ENCODE measurements around the gene KIAA0040.

KIAA0040 gene

DNA sequence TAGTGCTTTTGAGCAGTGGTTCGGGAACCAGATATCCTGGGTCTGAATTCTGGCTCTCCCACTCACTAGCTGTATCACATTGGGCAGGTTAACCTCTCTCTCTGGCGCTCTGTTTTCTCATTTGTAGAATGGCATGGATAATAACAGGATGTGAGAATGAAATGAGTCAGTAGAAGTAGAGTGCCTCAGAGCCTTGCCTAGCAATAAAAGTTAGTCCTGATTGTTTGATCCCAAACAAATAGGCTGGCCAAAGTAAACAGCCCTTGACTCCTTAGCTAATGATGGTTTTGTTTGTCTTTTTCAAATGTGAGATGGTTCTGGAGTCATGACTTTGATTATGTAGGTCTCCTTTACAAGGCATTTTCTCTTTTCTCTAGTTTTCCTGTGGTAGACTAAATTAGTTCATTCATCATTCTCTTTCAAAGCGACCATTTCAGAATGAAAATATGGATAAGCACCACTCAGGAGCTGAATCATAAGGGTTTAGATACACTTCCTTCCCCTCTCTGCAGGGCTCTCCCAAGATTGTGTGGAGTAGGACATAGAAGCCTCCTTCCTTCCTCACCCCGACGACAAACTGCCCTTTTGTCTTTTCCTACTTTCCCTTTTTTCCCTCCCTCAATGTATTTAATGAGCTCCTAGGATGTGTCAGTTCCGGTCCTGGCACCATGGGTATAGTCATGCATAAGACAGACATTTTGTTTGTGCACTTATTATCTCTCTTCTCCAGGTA lies 23.1 kb downstream of the KIAA0040 start:
- no peak for DNase-seq

DNA sequence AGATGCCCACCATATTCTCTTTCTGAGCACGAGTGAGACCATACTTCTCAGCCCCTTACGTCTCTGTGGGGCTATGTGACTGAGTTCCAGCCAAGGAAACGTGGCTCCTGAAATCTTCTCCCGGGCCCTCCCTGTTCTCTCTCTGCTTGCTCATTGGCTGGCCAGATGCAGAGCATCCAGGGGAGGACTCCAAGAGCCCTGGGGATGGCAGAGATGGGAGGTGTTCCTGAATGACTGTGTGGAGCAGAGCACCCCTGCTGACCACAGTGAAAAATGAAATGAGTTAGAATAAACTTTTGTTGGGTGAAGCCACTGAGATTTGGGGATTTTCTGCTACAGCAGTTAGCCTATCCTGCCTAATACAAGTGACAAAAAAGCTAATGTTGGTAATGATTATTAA lies 23.8 kb downstream of the KIAA0040 start:
- DNase-seq: no peak

DNA sequence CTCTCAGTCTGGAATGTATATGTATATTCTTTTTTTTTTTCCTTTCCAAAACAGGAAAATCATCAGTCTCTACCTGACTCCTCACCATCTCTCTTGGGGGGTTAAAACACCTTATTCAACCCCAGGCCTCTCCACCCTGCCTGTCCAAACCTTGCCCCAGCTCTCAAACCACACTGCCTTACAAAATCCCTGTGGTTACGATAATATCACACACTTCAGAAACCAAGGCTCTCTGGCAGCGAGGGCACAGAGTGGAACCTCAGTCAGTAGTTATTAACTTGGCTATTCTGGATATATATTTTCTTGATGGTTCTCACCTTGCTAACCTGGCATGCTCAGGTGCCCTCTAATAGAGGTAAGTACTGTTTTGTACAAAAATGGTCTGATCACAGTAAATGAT lies 24.7 kb downstream of the KIAA0040 start:
- DNase-seq: no peak

DNA sequence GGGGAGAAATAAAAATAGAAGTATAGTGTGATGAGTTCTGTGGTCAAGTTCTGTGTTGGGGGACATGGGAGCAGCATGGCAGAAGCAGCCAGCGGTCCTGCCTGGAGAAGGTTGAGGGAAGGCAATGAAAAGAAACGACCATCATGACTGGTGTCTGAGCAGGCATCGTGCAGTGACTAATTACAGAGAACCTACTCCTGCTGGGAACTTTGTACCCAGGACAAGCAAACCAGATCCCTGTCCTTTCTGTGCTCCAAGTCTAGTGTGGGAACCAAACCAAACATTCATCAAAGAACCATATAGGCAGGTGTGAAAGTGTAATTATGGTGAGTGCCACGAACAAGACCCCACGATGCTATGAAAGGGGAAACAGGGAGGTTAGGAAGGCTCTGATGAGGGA lies 25.8 kb downstream of the KIAA0040 start:
- DNase-seq: no peak

DNA sequence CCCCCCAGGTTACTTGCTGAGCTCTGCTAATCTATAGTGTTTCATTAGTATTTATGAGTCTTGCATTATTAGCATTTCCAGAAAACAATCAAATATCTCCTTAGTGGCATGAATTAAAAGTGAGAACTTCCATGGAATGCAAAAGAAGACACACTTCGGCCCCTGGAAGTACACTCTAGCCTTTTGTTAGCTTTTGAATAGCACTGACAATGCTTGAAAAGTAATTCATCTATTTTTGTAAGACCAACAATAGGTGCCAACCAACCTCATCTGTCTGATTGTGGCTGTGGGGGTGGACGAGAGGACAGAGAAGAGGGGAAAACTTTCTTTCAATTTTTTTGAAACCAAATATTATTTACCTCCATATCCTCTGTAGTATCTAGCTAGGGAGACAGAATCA lies 27.8 kb downstream of the KIAA0040 start:
- DNase-seq: no peak

DNA sequence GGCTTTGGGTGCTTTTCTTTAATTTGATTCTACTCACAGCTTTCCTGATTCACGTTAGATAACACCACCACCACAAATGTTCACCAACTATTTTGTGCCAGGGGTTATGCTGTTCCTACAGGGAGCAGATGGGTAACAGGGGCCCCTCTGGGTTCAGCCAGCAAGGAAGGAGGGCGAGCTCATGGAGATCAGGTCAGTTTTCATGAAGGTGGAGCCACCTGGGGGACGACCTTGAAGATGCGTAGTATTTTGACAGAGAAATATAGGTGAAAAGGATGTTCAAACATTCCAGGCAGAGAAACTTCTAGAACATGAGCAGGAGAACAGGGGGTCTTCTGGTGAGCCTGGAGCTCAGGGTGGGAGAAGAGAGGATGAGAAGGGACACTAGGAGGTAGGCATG lies 28.9 kb downstream of the KIAA0040 start:
- no peak for DNase-seq

DNA sequence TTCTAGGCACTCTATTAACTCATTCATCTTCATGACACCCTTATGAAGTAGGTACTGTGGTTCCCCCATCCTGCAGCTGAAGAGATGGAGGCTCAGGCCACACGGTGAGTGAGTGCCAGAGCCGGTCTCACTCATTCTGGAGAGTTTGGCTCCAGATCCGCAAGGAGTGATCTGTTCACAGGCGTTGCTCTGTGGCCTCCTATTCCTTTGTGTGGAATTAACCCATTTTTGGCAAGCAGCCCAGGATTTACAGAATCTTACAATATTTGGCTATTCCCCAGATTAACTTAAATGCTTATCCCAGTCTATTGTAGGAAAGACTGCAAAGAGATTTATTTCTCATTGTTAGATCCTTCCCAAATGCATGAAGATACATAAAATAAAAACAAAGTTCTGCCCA lies 29.6 kb downstream of the KIAA0040 start:
- DNase-seq: no peak

DNA sequence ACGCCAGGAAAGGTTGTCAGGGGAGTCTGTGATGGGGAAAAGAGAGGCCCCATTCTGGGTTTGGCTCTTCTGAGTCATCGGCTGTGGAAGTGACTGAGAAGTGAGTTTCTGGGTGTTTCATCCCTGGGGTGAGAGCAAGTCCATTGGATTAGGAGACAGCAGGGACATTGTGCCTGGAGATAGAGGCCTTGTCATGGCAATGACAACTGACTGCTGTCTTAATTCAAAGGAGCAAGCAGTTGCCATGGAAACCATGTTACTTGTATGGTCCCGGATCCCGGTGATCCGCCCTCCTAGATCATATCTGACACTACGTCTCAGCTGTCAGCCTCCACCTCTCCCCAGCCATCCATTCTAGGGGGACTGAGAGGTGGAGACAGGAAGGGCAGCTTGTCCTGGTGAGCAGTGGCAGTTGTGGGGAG lies 34.4 kb downstream of the KIAA0040 start:
- DNase-seq: no peak

DNA sequence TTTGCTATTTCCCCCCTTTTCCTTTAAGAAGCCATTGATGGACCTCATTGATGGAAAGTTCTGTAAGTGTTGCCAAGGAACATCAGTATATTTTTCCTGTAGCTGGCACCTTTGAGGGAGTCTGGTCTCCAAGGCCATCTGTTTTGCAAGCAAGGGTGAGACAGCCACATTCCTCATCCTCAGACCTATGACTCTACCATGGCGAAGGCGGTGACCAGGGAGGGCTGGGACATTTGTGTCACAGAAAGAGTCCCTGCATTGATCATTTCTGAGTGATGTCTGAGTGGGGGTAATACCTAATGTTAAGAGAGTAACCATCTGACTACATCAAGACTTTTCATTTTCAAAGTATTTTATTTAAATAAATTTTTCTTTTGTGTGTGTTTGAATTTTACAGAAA lies 35.4 kb downstream of the KIAA0040 start:
- no peak for DNase-seq

DNA sequence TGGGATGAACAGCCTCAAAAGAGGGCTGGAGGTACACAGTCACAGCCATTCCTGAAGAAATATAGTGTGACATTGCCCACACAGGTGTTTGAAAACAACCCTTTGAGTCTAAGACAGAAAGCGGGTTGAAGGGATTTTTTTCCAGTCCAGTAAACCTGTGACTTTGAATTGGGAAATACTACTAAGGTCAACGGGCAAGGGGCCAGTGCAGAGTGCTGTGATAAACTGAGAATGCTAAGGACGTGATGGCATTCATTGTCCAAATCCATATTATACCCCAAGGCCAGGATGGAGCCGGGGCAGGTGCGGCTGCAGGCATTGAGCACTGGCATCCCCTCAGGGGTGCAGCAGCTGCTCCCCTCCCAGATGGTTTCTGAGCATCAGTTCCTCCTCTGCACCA lies 36.6 kb downstream of the KIAA0040 start:
- no peak for DNase-seq

DNA sequence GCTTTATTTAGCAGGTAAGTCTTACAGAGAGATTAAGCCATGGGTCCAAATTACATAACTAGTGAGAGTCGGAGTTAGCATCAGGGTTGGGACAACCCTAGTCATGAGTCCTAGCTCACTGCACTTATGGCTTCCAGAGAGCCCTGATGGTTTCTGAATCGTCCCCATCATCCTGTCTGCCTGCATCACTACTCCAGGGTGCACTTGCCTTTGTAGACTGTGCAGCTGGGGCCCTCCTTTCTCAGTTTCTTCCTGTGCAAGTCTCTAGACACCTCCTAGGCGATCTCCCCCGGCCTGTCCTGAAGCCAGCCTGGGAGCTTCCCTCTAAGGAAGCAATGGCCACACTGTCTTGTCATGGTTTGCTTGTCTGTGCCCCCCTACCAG lies 37.1 kb downstream of the KIAA0040 start:
- no peak for DNase-seq

DNA sequence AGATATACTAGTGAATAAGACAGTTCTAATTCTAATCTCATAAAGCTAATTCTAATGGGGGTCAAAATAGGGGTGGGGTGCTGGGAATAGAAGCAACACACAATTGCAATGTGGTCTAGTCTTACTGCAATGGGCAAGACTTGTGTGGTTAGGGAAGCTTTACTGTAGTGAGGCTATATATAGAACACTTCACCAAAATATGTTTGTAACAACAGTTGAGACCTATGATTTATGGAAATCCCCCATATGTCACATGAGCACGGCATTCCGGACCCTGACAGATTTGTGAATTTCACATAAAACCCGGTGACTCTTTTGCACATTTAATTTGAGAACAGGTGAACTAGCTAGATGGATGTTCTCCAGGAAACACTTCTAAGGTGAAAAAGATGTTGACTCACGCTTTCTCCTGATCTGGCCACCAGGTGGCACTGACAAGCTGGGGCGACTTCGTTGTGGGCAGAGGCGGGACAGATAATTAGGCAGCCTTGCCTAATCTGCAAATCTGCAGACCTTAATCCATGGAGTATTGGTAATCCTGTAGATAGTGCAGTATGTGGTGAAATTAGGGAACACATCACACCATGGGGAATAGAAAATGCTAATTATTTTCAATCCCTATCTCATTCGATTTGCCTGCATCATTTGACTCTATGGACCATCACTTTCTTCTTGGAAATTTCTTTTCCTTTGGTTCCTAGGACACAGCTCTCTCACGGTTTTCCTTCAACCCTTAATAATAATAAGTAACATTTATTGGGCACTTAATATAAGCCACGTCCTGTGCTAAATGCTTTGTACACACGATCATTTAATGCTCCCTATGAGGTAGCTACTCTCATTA lies 37.7 kb downstream of the KIAA0040 start:
- DNase-seq: peak; percentile 44

DNA sequence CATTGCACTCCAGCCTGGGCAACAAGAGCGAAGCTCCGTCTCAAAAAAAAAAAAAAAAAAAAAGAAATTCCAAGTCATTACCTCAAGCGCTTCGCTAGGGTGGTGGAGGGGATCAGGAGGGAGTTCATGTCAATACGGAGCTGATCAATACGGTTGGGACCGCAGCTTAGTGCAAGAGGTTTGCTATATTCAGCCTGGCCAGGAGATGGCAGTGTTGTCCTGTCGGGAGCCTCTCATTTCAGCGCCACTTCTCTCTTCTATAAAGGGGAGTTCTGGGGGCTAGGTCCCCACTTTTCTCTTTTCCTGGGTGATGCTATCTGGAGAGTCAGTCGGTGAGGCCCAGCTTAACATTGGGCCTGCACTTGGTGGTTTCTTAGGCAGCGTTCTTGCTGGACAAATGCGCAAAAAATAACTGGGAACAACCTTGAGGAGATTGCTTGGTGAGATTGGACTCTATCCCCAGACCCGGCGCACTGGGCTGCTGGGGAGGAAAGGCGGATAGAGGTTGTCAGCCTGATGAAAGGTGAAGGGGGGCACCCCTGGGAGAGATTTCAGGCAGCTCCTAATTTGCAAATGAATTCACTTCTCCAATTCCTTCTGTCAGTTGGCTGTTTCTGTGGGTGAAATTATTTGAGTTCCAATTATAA lies 40.4 kb downstream of the KIAA0040 start:
- peak; percentile 31 for DNase-seq

DNA sequence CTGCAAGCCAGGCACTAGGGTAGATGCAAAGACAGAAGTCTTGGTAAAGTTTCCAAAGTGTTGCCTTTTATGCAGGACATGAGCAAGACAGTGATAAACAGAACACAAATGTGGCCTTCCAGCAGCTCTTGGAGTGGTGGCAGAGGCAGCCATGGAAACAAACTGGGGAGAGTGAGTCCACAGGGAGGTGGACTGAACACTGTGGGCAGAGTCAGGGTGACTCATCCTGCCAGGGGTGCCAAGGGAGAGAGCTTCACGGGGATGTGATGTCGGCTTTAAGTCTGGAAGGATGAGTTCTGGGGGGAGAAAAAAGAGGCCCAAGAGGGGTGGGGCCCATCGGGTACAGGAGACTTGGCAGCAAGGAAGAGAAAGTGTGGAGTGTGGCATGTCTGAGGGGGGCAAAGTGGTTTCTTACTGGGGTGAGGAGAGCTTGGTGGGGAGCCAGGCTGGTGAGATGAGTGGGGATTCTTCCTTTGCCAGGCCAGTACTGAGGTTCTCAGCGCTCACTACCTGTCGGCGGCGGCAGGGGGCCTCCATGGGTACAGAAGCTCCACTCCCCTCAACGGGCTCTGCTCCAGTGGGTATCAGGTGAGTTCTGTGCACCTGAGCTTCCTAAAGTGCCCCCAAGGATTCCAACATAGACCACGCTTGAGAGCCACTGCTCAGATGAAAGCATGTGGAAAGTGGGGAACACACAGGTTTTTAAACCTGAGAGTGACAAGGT lies 41.8 kb downstream of the KIAA0040 start:
- DNase-seq: peak; percentile 30

DNA sequence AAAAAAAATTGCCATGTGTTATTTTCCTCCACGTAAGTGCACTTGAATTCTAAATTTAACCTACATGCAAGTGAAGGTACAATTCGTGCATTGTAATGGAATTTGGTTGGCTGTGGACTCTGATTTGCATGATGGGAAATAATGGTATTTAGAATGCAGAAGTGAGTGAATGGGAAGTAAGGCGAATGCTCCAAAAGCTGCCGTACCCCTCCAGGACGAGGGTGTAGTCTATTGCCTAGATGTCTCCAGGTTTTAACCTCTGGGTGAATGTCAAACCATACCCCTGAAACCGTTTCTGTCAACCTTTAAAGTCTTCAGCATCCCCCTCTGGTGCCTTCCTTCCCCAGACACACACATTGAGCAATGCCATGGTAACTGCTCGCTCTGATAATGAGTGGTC lies 44.5 kb downstream of the KIAA0040 start:
- DNase-seq: no peak

DNA sequence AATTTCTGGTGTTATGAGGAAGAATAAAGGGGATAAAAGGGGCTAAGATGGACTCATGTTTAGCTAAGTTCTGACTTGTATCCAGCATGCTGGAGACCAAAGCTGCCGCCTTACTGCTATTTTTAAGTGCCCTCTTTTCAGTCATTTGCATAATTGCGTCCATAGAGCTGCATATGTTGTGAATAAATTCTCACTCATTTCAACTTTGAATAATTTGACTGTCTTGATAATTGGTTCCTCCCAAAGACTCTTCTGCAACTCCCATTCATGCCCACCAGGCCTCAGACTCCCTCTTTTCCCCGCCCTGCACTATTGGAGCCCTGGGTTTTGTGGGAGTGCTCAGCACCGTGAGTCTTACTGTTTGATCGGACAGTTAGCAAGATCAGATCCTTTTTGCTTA lies 45.0 kb downstream of the KIAA0040 start:
- no peak for DNase-seq

DNA sequence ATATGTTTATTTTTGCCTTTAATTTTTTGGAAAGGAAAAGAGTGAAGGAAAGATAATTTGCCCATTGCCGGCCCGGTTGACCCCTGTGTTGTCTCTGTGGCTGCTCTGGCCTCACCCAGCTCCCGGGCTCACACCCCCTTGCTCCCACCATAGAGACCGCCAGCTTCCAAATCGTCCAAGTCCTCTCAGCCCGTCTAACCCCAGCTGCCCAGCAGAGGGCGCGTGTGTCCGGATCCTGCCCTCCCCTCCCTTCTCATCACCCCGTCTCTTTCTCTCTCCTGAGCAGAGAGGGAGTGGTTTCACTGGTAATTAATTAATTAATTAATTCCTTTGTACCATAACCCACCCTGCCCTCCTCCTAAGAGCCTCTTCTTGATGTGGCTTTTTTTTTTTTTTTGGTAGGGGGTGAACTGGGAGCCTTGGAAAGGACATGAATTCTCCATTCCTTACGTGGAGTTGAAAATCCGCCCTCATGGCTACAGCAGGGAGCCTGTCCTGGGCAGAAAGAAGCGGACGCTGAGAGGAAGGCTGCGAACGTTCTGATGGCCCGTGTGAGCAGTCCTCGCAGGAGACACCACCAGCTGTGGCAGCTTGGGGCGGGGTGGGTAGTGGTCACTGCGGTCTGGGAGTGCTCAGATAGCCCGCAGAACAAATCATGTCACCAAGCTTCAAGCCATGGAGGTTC lies 45.9 kb downstream of the KIAA0040 start:
- peak; percentile 63 for DNase-seq

DNA sequence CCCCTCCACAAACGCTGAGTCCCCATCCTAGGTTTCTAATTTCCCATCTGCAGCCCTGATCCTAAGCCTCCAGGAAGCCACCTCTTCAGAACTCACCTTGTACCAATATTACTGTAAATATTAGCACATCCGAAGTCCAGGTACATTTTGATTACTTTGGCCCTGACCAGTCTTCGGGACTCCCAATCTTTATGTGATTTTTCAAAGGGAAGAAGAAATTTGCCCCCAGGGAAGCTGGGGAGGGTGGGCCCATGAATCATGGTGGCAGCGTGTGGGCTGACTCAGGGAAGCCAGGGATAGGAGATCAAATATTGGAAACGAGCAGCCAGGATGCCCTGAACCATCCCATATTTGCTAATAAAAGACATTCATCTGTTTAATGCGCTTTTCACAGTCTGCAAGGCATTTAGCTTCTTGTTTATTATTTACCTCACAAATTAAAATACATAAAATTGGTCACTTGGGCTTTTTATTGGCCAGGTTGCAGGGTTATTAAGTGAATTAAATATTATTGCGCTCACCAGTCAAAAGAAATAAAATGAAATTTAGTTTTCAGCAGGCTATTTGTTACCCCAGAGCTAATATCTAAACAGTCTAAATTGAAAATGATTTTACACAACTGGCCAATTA lies 46.6 kb downstream of the KIAA0040 start:
- no peak for DNase-seq

DNA sequence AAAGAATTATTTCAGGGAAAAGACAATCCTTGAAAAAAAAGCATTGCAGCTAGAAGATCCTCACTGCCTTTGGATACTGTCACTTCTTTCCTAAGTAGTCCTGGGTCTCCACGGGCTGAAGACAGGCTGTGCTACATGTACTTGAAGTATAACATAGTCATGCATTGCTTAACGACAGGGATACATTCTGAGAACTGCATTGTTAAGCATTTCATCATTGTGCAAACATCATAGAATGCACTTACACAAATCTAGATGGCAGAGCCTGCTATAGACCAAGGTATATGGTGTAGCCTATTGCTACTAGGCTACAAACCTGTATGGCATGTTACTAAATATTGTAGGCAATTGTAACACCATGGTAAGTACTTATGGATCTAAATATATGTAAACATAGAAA lies 54.0 kb downstream of the KIAA0040 start:
- no peak for DNase-seq

DNA sequence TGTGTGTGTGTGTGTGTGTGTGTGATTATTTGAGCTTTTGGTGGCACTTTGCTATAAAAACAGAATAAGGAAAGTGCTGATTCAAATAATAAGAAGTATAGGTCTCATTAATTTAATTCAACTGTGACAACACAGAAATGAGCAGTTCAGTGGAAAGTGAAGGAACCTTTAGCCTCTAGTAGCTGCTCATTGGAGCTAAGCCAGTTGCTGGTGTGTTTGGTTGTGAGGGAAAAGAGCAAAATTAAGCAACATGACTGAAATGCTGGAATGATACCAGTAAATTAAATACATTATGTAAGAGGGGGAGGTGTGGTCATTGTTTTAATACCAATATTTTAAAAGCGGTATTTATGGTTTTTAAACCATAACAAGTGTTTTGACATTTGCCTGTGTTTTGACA lies 55.2 kb downstream of the KIAA0040 start:
- no peak for DNase-seq

DNA sequence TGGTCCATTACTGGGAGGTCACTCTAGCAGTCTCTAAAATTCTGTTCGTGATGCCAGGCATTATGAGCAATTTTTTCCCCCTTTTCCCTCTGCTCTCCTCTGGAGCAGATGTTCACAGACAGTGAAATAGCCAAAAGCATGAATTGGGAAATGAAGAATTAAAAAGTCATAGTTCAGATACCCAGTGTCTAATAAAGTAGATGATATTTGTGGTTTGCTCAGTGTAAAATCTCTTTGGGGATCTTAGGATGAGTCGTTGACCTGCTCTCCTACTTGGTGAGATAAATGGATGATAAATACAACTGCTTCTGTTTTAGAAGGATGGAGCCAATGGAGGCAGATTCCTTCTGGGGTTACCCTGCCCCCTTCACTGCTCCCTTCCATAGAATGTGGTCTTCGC lies 56.3 kb downstream of the KIAA0040 start:
- peak; percentile 32 for DNase-seq

DNA sequence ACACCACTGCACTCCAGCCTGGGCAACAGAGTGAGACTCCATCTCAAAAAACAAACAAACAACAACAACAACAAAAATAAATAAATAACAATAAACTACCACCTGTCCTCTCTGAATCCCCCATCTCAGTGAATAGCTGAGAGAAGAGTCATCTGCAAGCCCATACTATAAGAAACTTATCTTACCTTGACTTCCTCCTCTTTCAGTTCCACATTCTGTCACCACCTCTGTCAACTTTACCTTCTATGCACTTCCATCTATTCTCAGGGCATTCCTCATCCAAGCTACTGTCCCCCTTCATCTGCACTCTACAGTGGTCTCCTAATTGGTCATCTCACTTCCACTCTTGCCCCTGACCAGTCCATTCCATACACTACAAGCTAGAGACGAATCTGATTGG lies 58.1 kb downstream of the KIAA0040 start:
- DNase-seq: no peak
